ENCODE measurements around the gene DOC2B.

The DOC2B gene

DNA sequence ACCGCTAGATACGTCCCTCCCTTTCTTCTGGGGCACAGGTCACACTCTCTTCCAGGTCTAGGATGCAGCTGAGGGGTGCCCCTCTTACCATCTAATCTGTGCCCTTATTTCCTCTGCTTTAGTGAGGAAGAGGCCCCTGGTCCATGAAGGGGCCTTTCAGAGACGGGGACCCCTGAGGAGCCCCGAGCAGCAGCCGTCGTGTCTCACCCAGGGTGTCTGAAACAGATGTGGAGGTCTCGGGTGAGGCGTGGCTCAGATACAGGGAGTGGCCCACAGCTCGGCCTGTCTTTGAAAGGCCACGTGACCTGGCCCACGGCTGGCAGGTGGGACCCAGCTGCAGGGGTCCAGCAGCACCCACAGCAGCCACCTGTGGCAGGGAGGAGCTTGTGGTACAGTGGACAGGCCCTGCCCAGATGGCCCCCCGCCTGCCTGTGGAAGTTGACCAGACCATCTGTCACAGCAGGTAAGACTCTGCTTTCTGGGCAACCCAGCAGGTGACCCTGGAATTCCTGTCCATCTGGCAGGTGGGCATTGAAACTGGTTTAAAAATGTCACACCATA, 28.5 kb downstream of the DOC2B start:
- Histone ChIP-seq H3K79me2 (ENCODE audit: insufficient read depth, low read length) (no peaks in the 10 kb centered on the region), H3K9me3 (ENCODE audit: low read length) (no peaks in the 10 kb centered on the region), H3K9ac (ENCODE audit: low read length) (no peak overlapping the region), H3K27me3 (ENCODE audit: insufficient read depth, low read length) (no peaks in the 10 kb centered on the region; the same call in 1 of the 2 replicates), H3K4me1 (ENCODE audit: insufficient read depth, low read length, severe bottlenecking) (no peaks in the 10 kb centered on the region), H3K27ac (ENCODE audit: low read depth, low read length, poor library complexity, severe bottlenecking) (no peak overlapping the region), H2AFZ (ENCODE audit: low read length) (no peak overlapping the region), H3F3A (ENCODE audit: insufficient read depth, low read length) (no peaks in the 10 kb centered on the region), H3K36me3 (ENCODE audit: insufficient read depth, low read length) (no peaks in the 10 kb centered on the region), H4K20me1 (ENCODE audit: insufficient read depth, low read length) (no peaks in the 10 kb centered on the region), H3K4me2 (ENCODE audit: low read length) (no peak overlapping the region), H3K9me2 (ENCODE audit: low read depth, low read length) (no peaks in the 10 kb centered on the region), H3K4me3 (ENCODE audit: low read depth, low read length, poor library complexity, severe bottlenecking) (no peak overlapping the region)
- TF ChIP-seq, protein P1, sequence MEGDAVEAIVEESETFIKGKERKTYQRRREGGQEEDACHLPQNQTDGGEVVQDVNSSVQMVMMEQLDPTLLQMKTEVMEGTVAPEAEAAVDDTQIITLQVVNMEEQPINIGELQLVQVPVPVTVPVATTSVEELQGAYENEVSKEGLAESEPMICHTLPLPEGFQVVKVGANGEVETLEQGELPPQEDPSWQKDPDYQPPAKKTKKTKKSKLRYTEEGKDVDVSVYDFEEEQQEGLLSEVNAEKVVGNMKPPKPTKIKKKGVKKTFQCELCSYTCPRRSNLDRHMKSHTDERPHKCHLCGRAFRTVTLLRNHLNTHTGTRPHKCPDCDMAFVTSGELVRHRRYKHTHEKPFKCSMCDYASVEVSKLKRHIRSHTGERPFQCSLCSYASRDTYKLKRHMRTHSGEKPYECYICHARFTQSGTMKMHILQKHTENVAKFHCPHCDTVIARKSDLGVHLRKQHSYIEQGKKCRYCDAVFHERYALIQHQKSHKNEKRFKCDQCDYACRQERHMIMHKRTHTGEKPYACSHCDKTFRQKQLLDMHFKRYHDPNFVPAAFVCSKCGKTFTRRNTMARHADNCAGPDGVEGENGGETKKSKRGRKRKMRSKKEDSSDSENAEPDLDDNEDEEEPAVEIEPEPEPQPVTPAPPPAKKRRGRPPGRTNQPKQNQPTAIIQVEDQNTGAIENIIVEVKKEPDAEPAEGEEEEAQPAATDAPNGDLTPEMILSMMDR (IDR thresholded peaks at IDR 0.05; ENCODE audit: low read length), result no peak

DNA sequence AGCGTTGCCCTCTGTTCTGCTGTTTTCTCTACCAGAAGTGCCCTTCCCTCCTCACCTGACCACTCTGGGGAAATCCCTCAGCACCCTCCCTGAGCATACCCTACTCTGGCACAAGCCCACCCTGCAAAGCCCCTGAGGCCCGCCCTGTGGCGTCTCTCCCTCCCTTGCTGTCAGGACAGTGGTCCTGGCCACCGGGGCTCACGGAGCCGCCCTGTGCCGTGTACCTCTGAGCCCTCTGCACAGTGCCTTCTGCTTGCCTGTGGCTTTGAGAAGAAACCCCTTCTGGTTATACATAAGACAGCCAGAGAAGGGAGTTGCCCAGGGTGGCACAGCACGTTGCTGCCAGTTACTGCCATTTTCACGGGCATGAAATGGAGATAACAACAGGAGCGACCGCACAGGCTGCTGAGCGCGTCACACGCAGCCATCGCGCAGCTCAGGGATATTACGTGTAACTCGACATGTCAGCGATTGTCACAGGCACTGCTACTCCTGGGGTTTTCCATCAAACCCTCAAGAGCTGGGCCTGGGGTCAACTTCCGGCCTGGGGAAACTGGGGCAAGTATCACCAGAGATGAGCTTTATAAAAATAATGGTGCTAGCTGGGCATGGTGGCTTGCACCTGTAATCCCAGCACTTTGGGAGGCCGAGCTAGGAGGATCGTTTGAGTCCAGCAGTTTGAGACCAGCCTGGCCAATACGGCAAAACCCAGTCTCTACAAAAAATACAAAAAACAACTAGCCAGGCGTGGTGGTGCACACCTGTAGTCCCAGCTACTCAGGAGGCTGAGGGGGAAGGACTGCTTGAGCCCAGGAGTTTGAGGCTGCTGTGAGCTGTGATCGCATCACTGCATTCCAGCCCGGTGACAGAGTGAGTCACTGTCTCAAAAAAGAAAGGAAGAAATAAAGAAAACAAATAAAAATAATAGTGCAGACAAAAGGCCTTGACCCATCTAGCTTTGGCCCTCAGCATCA, 29.3 kb downstream of the DOC2B start:
- no peak overlapping the region for H3K4me2 ChIP-seq (ENCODE audit: low read length)
- H3F3A ChIP-seq (ENCODE audit: insufficient read depth, low read length), result no peaks in the 10 kb centered on the region
- H3K9me3 ChIP-seq (ENCODE audit: low read length), result no peaks in the 10 kb centered on the region
- no peak overlapping the region for H3K4me3 ChIP-seq (ENCODE audit: low read depth, low read length, poor library complexity, severe bottlenecking)
- H3K79me2 ChIP-seq (ENCODE audit: insufficient read depth, low read length), result no peaks in the 10 kb centered on the region
- H3K27me3 ChIP-seq (ENCODE audit: insufficient read depth, low read length), result no peaks in the 10 kb centered on the region; the same call in 1 of the 2 replicates
- H3K36me3 ChIP-seq (ENCODE audit: insufficient read depth, low read length), result no peaks in the 10 kb centered on the region
- no peaks in the 10 kb centered on the region for H3K4me1 ChIP-seq (ENCODE audit: insufficient read depth, low read length, severe bottlenecking)
- H3K9ac ChIP-seq (ENCODE audit: low read length), result no peak overlapping the region
- H4K20me1 ChIP-seq (ENCODE audit: insufficient read depth, low read length), result no peaks in the 10 kb centered on the region
- TF ChIP-seq, protein P1 (IDR thresholded peaks at IDR 0.05; ENCODE audit: low read length), result no peak
- no peak for TF ChIP-seq EZH2 (IDR thresholded peaks at IDR 0.05; ENCODE audit: borderline replicate concordance, low read length)
- H3K27ac ChIP-seq (ENCODE audit: low read depth, low read length, poor library complexity, severe bottlenecking), result no peak overlapping the region
- H3K9me2 ChIP-seq (ENCODE audit: low read depth, low read length), result no peaks in the 10 kb centered on the region
- no peak overlapping the region for H2AFZ ChIP-seq (ENCODE audit: low read length)

DNA sequence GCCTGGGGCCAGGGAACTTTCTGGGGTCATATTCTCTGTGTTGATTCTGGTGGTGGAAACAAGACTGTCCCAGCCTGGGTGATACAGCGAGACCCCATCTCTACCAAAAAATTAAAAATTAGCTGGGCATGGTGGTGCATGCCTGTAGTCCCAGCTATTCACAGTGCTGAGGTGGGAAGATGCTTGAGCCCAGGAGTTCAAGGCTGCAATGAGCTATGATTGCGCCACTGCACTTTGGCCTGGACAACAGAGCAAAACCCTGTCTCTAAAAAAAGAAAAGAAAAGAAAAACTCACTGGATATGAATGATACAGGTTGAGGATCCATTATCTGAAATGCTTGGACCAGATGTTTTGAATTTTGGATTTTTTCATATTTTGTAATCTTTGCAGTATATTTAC, 30.4 kb downstream of the DOC2B start:
- H3K9ac ChIP-seq (ENCODE audit: low read length), result no peak overlapping the region
- no peaks in the 10 kb centered on the region for H3K9me3 ChIP-seq (ENCODE audit: low read length)
- H3K4me3 ChIP-seq (ENCODE audit: low read depth, low read length, poor library complexity, severe bottlenecking), result no peak overlapping the region
- no peaks in the 10 kb centered on the region for H3K9me2 ChIP-seq (ENCODE audit: low read depth, low read length)
- no peak overlapping the region for H3K4me2 ChIP-seq (ENCODE audit: low read length)
- H3K79me2 ChIP-seq (ENCODE audit: insufficient read depth, low read length), result no peaks in the 10 kb centered on the region
- H3K27me3 ChIP-seq (ENCODE audit: insufficient read depth, low read length), result no peaks in the 10 kb centered on the region
- no peak for TF ChIP-seq EZH2 (IDR thresholded peaks at IDR 0.05; ENCODE audit: borderline replicate concordance, low read length)
- TF ChIP-seq, protein P1 (IDR thresholded peaks at IDR 0.05; ENCODE audit: low read length), result no peak
- no peak overlapping the region for H2AFZ ChIP-seq (ENCODE audit: low read length)
- H3F3A ChIP-seq (ENCODE audit: insufficient read depth, low read length), result no peaks in the 10 kb centered on the region
- no peaks in the 10 kb centered on the region for H3K36me3 ChIP-seq (ENCODE audit: insufficient read depth, low read length)
- H4K20me1 ChIP-seq (ENCODE audit: insufficient read depth, low read length), result no peaks in the 10 kb centered on the region
- H3K27ac ChIP-seq (ENCODE audit: low read depth, low read length, poor library complexity, severe bottlenecking), result no peak overlapping the region
- H3K4me1 ChIP-seq (ENCODE audit: insufficient read depth, low read length, severe bottlenecking), result no peaks in the 10 kb centered on the region

All from OCI-LY1 (cell line).